Coronary artery (tissue), 2 donors: ENCODE results near the gene ZNF816.
"Not testable (repeated sequence)": the region's sequence is repeated elsewhere in the genome, so short reads cannot be mapped to it uniquely, and the experiment has no call there.

Experiments used
- DNase-seq: peaks from one replicate; pipeline ENCODE4 v3.0.0-alpha.2; 2017; ENCODE audit warnings: low spot score
- H3K27ac ChIP-seq, 2 donors: fragments of 200-600 bp; sonication (generic); one replicate each; pipeline ENCODE4 v1.5.1; 2016 to 2019
- H3K4me3 ChIP-seq: fragments of 200-600 bp; sonication (generic); 2 replicates; pipeline ENCODE4 v1.5.1; 2016; ENCODE audit warnings: mild to moderate bottlenecking, moderate library complexity
- CTCF ChIP-seq: fragments of 200-600 bp; sonication (generic); IDR thresholded peaks from one replicate; pipeline ENCODE4 v1.5.1; 2019; ENCODE audit warnings: antibody characterized with exemption

Gene ZNF816

GRCh38 chr19:52991484-52991883 is 28.8 kb upstream of the ZNF816 start:
- DNase-seq, result no peak
- TF ChIP-seq CTCF, result no peak
- Histone ChIP-seq H3K4me3 (no peak overlapping the region), H3K27ac (peak overlapping the region in 1 of 2 donors; percentile 70)

- no peak overlapping the region for H3K4me3 ChIP-seq
- TF ChIP-seq CTCF, result no peak
- H3K27ac ChIP-seq, result no peak overlapping the region
- DNase-seq, result no peak
These were observed 28.2 kb upstream of the ZNF816 start for GRCh38 chr19:52990759-52991418.

- no peak for TF ChIP-seq CTCF
- no peak overlapping the region for H3K4me3 ChIP-seq
- H3K27ac ChIP-seq, result no peak overlapping the region
- DNase-seq, result no peak
These were observed 25.8 kb upstream of the ZNF816 start for GRCh38 chr19:52988506-52988905.

- no peak for DNase-seq
- Histone ChIP-seq H3K27ac (no peak overlapping the region), H3K4me3 (no peak overlapping the region)
- TF ChIP-seq CTCF, result no peak
These were observed 24.5 kb upstream of the ZNF816 start for GRCh38 chr19:52987221-52987620.

GRCh38 chr19:52983167-52983566 is 20.5 kb upstream of the ZNF816 start:
- H3K27ac ChIP-seq, DNase-seq, H3K4me3 ChIP-seq: not testable (repeated sequence)

- Histone ChIP-seq H3K27ac (no peak overlapping the region), H3K4me3 (no peak overlapping the region)
- no peak for DNase-seq
- no peak for TF ChIP-seq CTCF
These were observed 18.6 kb upstream of the ZNF816 start for GRCh38 chr19:52981329-52981728.

GRCh38 chr19:52967772-52968171 is 5.1 kb upstream of the ZNF816 start:
- no peak overlapping the region for H3K4me3 ChIP-seq
- no peak for TF ChIP-seq CTCF
- DNase-seq, result no peak
- no peak overlapping the region for H3K27ac ChIP-seq
